Epithelial cell of proximal tubule (primary cell): ENCODE results near the gene TMEM184A. TPM values are rescaled to one million over a fixed set of nuclear protein-coding genes. Genes with fewer than 3 reads are reported as not detected.

Source experiments
- DNase-seq: peaks from one replicate; pipeline ENCODE4 v3.0.0-alpha.2; 2011; ENCODE audit warnings: low read depth
- H3K4me3 ChIP-seq: 2 replicates; pipeline ENCODE4 v1.5.1; 2011; ENCODE audit warnings: low read depth, mild to moderate bottlenecking, low read length
- total RNA-seq: library from RNA; depleted of rRNA; stranded (reverse); fragments of >200 nt; gene quantifications from 2 replicates; pipeline ENCODE4 v1.2.3, GENCODE V29; 2015
- TF ChIP-seq, protein P1 (sequence below): conservative IDR thresholded peaks from 2 replicates; pipeline ENCODE4 v1.5.1; 2012; ENCODE audit warnings: low read depth, mild to moderate bottlenecking, low read length

TMEM184A gene
- total RNA-seq, 1 donor from 2014 or later = 3.6 TPM

DNA sequence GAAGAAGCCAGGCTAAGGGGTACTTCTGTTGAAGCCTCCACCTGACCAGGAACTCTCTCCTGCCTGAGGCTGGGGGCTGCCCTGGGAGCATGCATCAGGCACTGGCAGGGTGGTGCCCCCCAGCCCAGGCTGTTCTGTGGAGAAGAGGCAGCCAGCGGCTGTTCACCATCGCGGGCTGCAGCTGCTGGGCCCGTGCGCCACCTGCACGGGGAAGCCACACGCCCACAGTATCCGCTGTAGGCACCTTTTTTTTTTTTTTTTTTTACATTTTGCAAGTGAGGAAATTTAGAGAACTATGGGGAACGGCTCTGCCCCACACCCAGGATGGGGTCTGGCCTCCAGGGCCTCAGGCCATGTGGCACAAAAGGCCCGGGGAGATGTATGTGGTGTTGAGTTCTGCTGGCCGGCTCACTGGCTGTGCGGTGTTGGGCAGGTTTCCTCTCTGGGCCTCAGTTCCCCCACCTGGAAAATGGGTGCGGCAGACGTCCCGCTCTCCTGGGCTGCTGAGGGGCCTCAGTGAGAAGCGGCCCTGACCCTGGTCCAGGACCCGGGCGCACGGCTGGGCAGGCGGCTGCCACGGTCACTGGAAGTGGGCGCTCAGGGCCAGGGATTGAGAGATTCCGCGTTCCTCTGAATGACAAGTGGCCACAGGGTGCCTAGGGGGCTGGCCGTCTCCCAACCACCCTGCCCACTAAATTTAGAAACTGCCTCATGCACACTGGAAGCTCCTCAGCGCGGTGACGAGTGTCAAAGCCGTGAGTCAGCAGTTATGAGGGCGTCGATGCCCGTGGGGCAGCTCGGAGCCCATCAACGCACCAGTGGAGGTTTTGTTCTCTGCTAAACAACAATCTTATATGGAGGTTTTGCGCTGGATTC is 43.0 kb downstream of the TMEM184A start:
- no peak overlapping the region for H3K4me3 ChIP-seq

DNA sequence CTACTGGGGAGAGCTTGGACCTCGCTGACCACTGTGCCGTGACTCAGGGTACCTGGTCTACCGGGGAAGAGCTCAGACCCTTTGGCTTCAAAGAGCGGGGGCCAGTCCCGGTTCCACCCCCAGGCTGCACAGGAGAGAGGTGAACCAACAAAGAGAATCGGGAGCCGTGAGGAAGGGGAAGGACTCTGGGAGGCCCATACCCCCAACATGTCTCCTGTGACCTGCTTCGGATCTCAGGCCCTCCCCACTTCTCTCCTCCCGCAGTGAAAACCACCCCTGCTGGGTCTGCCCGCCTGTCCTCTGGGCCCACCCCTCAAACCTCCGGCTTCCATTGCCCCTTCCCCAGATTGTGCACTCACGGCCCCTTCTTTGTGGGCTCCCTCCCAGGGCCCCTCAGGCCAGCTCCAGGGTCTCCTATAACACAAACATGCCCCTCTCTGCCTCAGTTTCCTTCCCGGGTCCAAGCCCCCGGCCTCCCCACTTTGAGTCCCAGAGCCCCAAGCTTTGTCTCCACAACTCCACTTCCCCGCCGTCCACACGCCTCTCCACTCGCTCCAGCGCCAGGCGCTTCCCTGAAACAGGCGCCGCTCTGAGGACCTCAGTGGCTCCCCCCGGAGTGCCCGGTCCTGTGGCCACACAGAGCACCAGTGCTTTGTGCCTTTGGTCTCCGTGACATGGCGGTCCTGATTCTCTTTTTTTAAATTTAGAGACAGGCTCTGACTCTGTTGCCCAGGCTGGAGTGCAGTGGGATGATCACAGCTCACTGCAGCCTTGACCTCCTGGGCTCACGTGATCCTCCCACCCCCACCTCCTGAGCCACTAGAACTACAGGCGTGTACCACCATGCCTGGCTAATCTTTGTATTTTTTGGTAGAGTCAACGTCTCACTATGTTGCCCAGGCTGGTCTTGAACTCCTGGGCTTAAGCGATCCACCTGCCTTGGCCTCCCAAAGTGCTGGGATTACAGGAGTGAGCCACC is 44.3 kb downstream of the TMEM184A start:
- no peak overlapping the region for H3K4me3 ChIP-seq
- DNase-seq = no peak
- TF ChIP-seq, protein P1, sequence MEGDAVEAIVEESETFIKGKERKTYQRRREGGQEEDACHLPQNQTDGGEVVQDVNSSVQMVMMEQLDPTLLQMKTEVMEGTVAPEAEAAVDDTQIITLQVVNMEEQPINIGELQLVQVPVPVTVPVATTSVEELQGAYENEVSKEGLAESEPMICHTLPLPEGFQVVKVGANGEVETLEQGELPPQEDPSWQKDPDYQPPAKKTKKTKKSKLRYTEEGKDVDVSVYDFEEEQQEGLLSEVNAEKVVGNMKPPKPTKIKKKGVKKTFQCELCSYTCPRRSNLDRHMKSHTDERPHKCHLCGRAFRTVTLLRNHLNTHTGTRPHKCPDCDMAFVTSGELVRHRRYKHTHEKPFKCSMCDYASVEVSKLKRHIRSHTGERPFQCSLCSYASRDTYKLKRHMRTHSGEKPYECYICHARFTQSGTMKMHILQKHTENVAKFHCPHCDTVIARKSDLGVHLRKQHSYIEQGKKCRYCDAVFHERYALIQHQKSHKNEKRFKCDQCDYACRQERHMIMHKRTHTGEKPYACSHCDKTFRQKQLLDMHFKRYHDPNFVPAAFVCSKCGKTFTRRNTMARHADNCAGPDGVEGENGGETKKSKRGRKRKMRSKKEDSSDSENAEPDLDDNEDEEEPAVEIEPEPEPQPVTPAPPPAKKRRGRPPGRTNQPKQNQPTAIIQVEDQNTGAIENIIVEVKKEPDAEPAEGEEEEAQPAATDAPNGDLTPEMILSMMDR = no peak

More for the DNA sequence above, 43.0 kb downstream of the TMEM184A start:
- TF ChIP-seq, protein P1 = no peak
- DNase-seq = no peak

DNA sequence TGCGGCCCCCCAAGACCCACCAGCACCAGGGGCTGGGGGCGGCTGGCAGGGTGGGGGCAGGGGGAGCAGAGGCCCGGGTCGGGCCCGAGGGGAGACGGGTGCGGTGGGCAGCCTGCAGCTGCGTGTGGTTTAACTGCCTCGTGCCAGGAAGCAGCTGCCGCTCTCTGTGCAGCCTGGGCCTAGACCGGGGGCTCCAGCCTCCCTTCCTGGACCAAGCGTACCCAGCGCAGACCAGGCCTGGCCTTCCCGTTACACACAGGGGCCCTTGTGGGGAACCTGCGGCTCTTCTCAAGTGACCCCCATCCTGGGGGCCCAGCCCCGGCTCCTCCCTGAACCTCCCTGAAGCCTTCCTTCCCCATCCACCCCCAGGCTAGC is 45.2 kb downstream of the TMEM184A start:
- no peak for DNase-seq
- H3K4me3 ChIP-seq = no peak overlapping the region
- TF ChIP-seq, protein P1 = no peak

DNA sequence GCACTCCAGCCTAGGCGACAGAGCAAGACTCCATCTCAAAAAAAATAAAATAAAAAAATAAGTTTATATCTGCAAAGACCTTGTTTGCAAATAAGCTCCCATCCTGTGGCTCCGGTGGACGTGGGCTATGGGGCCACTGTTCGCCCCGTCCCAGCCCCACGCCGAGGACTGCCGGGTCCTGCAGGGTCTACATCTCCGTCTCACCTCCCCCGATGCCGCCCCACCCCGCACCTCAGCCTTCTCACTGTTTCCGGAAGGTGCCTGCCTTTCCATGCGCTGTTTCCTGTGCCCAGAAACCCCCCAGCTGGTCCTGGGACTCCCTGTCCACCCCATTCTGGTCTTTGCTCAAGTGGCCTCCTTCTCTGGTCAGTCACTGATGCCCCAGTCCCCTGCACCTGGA is 46.8 kb downstream of the TMEM184A start:
- DNase-seq = no peak
- H3K4me3 ChIP-seq = no peak overlapping the region
- TF ChIP-seq, protein P1 = no peak

DNA sequence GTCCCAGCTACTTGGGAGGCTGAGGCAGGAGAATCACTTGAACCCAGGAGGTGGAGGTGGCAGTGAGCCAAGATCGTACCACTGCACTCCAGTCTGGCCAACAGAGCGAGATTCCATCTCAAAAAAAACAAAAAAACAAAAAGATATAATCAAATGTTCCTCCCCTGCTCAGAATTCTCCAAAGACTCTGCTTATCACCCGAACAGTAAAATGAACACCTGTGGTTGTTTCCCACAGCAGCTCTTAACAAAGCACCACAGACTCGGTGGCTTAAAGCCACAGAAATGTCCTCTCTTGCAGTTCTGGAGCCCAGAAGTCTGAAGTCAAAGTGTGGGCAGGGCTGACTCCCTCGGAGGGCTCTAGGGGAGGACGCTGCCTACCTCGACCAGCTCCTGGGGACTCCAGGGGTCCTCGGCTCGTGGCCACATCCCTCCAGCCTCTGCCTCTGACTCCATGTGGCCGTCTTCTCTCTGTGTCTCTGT is 47.7 kb downstream of the TMEM184A start:
- DNase-seq = no peak
- no peak overlapping the region for H3K4me3 ChIP-seq
- TF ChIP-seq, protein P1 = no peak

DNA sequence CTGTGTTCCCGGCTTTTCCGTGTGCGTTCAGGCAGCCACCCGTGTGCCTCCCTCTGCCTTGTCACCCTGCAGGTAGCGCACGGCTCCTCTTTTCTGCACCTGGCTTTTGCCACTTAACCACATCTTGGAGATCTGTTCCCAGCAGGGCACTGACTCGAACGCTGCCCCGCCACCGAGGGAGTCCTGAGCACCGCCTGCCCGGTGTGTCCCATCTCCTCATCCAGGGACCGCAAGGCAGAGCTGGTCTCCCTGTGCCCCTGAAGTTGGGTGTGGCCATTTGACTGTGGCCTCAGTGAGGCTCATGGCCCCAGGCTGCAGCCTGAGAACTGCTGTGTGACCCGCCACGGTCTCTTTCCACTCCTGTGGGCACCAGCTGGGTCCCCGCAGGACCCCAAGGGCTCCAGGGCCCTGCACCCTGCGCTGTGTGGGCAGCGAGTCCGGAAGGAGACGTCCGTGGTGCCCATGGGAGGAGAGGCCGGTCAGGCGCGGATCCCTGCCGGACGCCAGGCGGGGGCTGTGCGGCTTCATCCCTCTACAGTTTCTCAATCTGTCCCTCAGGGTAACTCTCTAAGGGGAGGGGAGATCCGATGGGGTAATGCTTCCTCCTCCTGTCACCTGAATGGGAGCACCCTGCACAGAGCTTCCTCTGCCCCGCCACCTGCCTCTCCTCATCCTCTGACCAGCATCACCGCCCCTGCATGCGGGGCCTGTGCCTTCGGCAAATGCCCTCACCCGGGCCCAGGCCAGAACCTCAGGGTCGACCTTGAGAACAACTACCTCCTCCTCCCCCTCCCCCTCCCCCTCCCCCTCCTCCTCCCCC is 50.1 kb downstream of the TMEM184A start:
- H3K4me3 ChIP-seq = no peak overlapping the region
- TF ChIP-seq, protein P1 = no peak
- DNase-seq = no peak
